AG09309 (cell line): ENCODE data around the gene S100A11.

Source experiments
- DNase-seq: peaks from one replicate; pipeline ENCODE4 v3.0.0-alpha.2; 2010; ENCODE audit warnings: low read depth
- H3K4me3 ChIP-seq: 2 replicates; pipeline ENCODE4 v1.5.1; 2011; ENCODE audit warnings: mild to moderate bottlenecking, low read depth, low read length, moderate library complexity; ENCODE audit not compliant: control insufficient read depth
- CTCF ChIP-seq: IDR thresholded peaks from 2 replicates; pipeline ENCODE4 v1.5.1; 2011; ENCODE audit warnings: mild to moderate bottlenecking, low read depth, low read length, inconsistent platforms; ENCODE audit not compliant: insufficient read depth, control insufficient read depth; ENCODE audit errors: missing control alignments

The S100A11 gene

GRCh38 chr1:152020849-152021248 is 16.0 kb downstream of the S100A11 start:
- TF ChIP-seq CTCF: no peak

GRCh38 chr1:152018537-152018936 is 18.3 kb downstream of the S100A11 start:
- TF ChIP-seq CTCF: peak; percentile 36
- DNase-seq: no peak
- no peak overlapping the region for H3K4me3 ChIP-seq

More at GRCh38 chr1:152020849-152021248, 16.0 kb downstream of the S100A11 start:
- DNase-seq: no peak
- no peak overlapping the region for H3K4me3 ChIP-seq

- no peak overlapping the region for H3K4me3 ChIP-seq
- TF ChIP-seq CTCF: no peak
- no peak for DNase-seq
Measured at GRCh38 chr1:152015766-152016165, 21.0 kb downstream of the S100A11 start.

- no peak for DNase-seq
- no peak overlapping the region for H3K4me3 ChIP-seq
- no peak for TF ChIP-seq CTCF
Measured at GRCh38 chr1:152014943-152015342, 21.9 kb downstream of the S100A11 start.

GRCh38 chr1:152013664-152014237 is 23.1 kb downstream of the S100A11 start:
- no peak overlapping the region for H3K4me3 ChIP-seq
- no peak for DNase-seq
- peak; percentile 71 for TF ChIP-seq CTCF

- no peak overlapping the region for H3K4me3 ChIP-seq
- no peak for DNase-seq
- no peak for TF ChIP-seq CTCF
Measured at GRCh38 chr1:152009691-152010090, 27.1 kb downstream of the S100A11 start.

GRCh38 chr1:152007047-152007446 is 29.8 kb downstream of the S100A11 start:
- no peak for DNase-seq
- no peak for TF ChIP-seq CTCF
- H3K4me3 ChIP-seq: no peak overlapping the region
